HG02938 (cell line): ENCODE results near the gene IRAK3.
"Not testable (repeated sequence)": the region's sequence is repeated elsewhere in the genome, so short reads cannot be mapped to it uniquely, and the experiment has no call there.

Experiments
- ATAC-seq: cut with Tn5 transposase; IDR thresholded peaks from one replicate; pipeline ENCODE4 v1.9.1; 2021; ENCODE audit warnings: mild to moderate bottlenecking, moderate library complexity; ENCODE audit not compliant: unreplicated experiment

The IRAK3 gene

GRCh38 chr12:66169221-66170170 lies 19.5 kb upstream of the IRAK3 start, which contains the start of gene TMBIM4:
TMBIM4 (minus strand) TSS chr12:66169996; CDS start chr12:66169951, 45 bp downstream.
- ATAC-seq, result peak; percentile 76

DNA sequence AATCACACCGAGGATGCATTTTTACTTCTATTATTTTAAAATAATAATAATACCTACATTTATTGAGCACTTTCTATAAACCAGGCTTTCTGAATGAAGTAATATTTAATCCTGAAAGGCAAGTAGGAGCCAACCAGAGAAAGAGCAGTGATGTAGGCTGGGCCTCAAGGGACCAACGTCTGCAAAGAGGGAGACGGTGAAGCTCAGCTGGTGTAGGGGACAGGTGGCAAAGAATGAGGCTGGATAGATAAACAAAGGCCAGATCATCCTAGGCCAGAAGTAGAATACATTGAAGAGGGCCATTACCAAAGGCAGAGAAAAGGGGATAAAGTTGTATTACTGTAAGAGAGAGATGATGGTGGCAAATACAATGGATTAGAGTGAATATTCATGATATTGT lies 18.4 kb upstream of the IRAK3 start:
- no peak for ATAC-seq

- not testable (repeated sequence) for ATAC-seq
Measured at GRCh38 chr12:66174391-66175325, 14.4 kb upstream of the IRAK3 start.

DNA sequence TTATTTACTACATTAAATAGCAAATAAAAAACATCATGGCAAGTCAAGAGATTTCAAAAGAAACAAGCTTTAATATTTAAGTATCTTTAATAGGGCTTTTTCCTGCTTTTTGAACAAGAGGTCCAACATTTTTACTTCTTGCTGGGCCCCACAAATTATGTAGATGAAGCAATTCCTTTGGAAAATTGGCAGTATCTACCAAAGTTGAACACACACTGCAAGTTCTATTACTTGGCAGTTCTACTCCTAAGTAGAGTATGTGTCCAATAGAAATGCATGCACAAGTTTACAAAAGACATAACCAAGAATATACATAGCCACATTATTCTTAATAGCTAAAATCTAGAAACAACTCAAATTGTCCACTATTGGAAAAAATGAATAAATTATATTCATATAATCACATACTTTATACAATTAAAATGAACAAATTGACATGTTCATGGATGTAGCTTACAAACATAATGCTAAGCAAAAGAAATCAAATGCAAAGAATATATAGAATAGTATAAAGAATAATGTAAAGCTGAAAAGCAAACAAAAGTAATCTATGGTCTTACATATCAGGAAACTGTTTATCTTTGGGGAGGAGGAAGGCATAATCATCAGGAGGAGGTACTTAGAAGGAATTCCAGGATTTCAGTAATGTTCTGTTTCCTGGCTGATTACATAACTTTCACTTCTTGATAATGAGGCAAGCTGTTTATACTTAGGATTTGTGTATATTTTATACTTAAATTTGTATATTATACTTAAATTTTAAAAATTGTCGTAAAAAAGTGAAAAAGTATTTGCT lies 12.7 kb upstream of the IRAK3 start:
- no peak for ATAC-seq

DNA sequence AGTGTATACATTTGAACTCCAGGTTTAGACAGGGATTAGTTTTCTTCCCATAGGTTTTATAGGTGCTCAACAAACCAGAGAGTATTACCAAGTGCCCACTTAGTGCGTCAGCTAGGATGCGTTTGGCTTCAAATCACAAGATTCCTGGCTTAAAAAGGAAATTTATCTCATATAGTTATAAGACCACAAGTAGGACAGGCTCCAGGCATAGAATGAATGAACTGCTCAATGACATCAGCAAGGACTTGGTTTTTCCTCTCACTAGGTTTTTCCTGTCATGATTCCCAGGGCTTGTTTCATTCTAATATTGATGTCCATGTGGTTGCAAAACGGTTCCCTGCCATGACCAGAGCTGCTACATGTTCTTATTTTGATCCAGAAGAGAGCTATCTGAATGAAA lies 6.1 kb upstream of the IRAK3 start:
- ATAC-seq, result no peak

DNA sequence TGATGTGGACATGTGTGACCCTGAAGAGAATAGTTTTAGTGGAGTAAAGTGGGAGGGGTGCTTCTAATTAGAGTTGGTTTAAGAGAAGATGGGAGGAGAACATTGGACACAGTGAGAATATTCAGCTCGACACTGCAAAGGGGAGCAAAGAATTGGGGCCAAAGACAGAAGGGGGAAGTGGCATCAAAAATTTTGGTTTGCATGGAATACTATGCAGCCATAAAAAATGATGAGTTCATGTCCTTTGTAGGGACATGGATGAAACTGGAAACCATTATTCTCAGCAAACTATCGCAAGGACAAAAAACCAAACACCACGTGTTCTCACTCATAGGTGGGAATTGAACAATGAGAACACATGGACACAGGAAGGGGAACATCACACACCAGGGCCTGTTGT lies 4.2 kb upstream of the IRAK3 start:
- ATAC-seq, result not testable (repeated sequence)

GRCh38 chr12:66187036-66187435 lies 2.0 kb upstream of the IRAK3 start:
- no peak for ATAC-seq

DNA sequence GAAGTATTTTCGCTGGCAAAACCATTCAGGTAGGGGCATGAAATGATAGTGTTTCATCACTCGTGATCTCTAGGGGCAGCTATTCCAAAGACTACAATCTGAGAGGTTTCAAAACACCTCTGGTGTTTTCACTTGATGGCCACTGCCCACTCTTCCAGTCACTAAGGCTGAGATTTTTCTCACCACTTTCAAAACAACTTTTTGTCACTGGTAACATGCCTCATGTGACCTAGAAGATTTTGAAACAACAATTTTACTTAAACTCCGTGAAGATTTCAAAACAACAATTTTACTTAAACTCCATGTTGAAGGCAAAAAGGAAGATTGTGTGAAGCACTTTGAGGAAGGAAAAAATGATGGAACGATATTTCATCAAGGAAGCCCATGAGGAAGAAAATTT lies 1.2 kb upstream of the IRAK3 start:
- no peak for ATAC-seq

DNA sequence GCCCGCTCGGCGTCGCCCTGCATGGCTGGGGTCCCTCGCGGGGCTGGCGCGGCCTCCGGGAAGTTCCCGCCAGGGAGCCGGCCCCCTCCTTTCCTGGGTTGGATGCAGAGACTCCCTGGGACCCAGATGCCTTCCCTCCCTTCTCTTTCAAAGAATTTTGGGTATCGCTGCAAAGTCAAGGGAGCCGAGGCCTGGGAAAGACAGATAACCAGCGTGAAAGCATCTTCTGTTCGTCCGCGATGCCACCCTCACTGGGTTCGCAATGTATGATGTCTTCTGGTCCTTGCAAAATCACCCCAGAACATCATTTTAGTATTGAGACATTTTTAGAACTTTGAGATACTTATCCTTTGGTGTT lies 451 bp downstream of the IRAK3 start:
- no peak for ATAC-seq

DNA sequence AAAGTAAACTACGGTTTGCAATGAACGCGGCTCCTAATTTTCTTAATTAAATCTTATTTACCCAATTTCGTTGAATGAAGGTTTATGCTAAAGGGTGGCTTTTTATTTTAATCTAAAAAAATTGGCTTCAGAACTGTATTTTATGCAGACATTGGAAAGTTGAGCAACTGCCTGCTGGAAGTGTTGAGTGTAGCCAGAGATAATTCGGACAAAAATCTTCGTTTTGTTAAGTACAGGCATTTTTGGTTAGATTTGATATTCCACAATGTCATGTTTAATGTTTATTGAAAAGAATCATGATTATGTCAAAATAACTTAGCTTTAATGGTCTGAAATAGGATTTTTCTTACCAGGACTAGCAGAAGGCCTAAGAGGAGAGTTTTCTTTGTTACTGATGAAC lies 875 bp downstream of the IRAK3 start:
- ATAC-seq, result no peak

DNA sequence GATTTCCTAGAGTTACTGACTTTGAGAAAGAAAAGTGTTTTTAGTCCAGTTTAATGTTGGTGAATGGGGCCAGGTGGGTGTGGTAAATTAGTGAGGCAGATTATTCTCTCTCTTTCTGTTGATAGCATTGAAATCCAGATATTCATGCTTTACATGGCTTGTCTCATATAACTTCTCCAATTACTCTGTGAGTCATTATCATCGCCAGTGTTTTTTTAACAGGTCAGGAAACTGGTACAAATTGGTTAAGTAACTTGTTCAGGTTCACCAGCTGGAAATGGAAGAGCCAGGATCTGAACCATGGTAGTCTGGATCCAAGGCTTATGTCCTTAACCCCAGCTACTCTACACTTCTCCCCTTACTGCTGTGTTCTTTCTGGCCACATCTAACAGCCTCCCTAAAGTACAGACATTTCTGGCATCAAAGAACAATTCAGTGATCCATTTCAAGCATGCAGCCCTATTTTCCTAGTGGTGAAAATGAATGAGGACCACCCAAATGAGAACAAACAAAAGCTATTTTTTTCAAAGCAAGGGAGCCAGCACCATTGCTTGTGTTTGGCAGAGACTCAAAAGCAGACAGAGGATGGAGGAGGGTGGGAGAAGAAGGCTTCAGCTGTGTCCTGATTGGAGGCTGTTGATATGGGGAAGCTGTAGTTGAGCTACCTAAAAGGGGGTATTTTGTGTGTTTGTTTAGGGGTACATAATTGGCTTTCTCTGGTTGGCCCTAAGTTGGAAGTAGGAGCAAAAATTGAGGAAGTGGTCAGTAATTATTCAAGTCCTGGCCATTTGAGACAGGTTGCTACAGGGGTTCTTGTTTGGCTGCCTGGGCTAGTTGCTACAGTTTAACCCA lies 1.7 kb downstream of the IRAK3 start:
- no peak for ATAC-seq

DNA sequence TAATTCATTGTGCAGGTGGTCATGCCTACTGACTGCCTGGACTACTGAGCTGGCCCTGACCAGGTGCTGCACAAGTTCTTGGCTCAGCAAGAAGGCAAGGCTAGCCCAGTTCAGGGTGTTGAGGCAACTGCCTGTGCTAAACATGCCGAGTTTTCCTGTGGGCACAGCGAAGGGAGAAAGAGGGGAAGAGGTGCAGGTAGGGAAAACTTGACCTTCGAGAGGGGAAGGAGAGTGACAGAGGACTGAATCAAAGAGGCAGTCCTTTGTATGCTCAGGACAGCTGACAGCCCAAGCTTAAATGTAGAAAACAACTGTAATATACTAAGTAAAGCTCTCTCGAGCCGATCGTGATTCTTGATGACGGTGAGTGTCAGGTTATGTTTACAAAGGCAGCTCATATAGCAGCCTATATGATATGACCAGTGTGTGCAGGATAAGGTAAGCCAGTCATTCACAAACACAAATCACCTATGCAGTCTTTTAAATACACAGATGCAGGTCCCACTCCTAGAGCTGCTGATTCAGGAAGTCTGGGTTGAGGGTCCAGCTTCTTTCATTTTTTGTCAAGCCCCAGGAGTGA lies 2.6 kb downstream of the IRAK3 start:
- ATAC-seq, result no peak

GRCh38 chr12:66194122-66194521 lies 5.1 kb downstream of the IRAK3 start:
- no peak for ATAC-seq

DNA sequence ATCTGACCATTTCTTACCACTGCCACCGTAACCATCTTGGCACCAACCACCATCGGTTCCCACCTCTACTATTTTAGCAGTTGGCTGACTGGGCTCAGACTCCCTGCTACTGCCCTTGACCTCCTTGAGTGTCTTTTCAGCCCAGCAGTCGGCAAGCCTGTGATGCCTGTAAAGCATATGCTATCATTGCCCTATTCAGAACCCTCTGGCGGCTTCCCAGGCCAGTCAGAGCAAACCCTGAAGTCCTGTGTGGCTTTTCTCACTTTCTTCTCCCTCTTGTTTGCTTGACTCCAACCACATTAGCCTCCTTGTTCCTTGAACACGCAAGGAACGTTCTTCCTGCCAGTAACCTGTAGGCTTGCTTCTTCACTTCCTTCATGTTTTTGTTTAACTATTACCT lies 6.2 kb downstream of the IRAK3 start:
- no peak for ATAC-seq

- ATAC-seq, result peak; percentile 99
Measured at GRCh38 chr12:66196806-66197205, 7.8 kb downstream of the IRAK3 start.

- no peak for ATAC-seq
Measured at GRCh38 chr12:66197495-66197921, 8.5 kb downstream of the IRAK3 start.

DNA sequence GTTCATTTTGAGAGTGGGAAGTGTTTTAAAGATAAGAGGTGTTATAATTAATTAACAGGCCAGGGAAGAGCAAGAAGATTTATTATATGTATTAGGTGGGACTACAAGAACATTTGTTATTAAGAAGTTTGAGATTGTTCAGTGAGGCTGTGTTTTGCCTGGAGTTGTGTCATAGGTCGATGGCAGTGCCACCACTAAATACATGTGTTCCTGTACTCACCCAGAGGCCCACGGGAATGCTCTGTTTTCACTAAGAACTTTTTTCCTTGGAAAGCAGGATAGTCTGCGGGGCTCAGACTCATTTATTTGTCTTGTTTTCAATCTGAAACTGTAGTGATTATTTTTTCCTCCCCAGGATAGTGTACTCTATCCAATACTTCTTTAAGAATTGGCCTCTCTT lies 10.1 kb downstream of the IRAK3 start:
- no peak for ATAC-seq

- no peak for ATAC-seq
Measured at GRCh38 chr12:66199831-66200509, 11.0 kb downstream of the IRAK3 start.

DNA sequence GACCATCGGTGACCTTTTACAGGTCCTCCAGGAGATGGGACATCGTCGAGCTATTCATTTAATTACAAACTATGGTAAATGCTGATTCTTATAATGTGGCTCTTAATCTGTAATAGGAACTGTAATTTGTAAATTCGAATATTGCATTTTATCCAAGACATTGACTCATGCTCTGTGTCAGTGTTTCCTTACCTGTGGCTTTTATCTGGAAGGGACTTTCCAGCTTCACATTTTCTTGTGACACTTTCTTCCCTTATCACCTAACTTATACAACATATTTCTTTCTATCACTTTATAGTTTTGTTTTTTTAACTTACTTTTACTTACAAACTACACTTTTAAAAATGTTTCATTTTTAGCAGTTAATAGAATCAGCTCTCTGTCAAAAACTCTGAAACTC lies 14.8 kb downstream of the IRAK3 start:
- no peak for ATAC-seq
